ENCODE measurements around the gene ATP6V1D. TPM values are rescaled to one million over a fixed set of nuclear protein-coding genes. Genes with fewer than 3 reads are reported as not detected.
"Not testable (repeated sequence)": the region's sequence is repeated elsewhere in the genome, so short reads cannot be mapped to it uniquely, and the experiment has no call there.

The ATP6V1D gene
- total RNA-seq, 2 experiments from 2014 or later = 36.5 to 43.6 TPM

GRCh38 chr14:67360470-67361206 is 1.0 kb upstream of the ATP6V1D start:
- H3K27me3 Mint-ChIP-seq (ENCODE audit: low read depth) = no peaks in the 10 kb centered on the region
- H3K9me3 Mint-ChIP-seq (ENCODE audit: insufficient read depth) = no peaks in the 10 kb centered on the region
- H3K36me3 Mint-ChIP-seq (ENCODE audit: low read depth) = peaks cover 23% of the 10 kb centered on the region
- peak; percentile 47 for ATAC-seq
- H3K27ac Mint-ChIP-seq = peak overlapping the region; percentile 96
- DNase-seq = no peak
- ChIA-PET POLR2A (interaction anchor here (2.6 kb wide), 1 partner anchor 8 kb away, joined by 14 read pairs; no protein-coding TSS in a partner anchor), CTCF (interaction anchor here (0.7 to 3.0 kb wide), 19 partner anchors 8 to 863 kb away, joined by 3 to 25 read pairs (median 3); partner anchors contain the start of gene PALS1)
- H3K4me1 Mint-ChIP-seq (ENCODE audit: low read depth) = peaks cover 53% of the 10 kb centered on the region
- H3K4me3 Mint-ChIP-seq = peak overlapping the region; percentile 93

- DNase-seq (no peak), ATAC-seq (peak; percentile 3)
- Mint-ChIP-seq H3K36me3 (ENCODE audit: low read depth) (peaks cover 11% of the 10 kb centered on the region), H3K4me3 (peak overlapping the region; percentile 93), H3K4me1 (ENCODE audit: low read depth) (peaks cover 45% of the 10 kb centered on the region), H3K27ac (peak overlapping the region; percentile 96), H3K9me3 (ENCODE audit: insufficient read depth) (no peaks in the 10 kb centered on the region), H3K27me3 (ENCODE audit: low read depth) (no peaks in the 10 kb centered on the region)
- POLR2A ChIA-PET = interaction anchor here (0.5 to 2.6 kb wide), 4 partner anchors 10 to 194 kb away, joined by 3 to 14 read pairs (median 4); no protein-coding TSS in a partner anchor
- CTCF ChIA-PET = interaction anchor here (0.6 to 3.0 kb wide), 32 partner anchors 9 to 861 kb away, joined by 3 to 25 read pairs (median 3); partner anchors contain the start of genes PALS1 and RDH12
These were observed 455 bp downstream of the ATP6V1D start for GRCh38 chr14:67358924-67359774.

- peak overlapping the region; percentile 93 for H3K4me3 Mint-ChIP-seq
- DNase-seq = no peak
- no peak for ATAC-seq
- H3K4me1 Mint-ChIP-seq (ENCODE audit: low read depth) = peaks cover 34% of the 10 kb centered on the region
- CTCF ChIA-PET = interaction anchor here (0.7 to 1.2 kb wide), 2 partner anchors 27 to 346 kb away, joined by 3 read pairs; no protein-coding TSS in a partner anchor
- no peak overlapping the region for H3K27ac Mint-ChIP-seq
- peaks cover 13% of the 10 kb centered on the region for H3K36me3 Mint-ChIP-seq (ENCODE audit: low read depth)
- no peaks in the 10 kb centered on the region for H3K9me3 Mint-ChIP-seq (ENCODE audit: insufficient read depth)
- POLR2A ChIA-PET = interaction anchor here (0.7 kb wide), 1 partner anchor 131 kb away, joined by 3 read pairs; no protein-coding TSS in a partner anchor
- no peaks in the 10 kb centered on the region for H3K27me3 Mint-ChIP-seq (ENCODE audit: low read depth)
These were observed 1.6 kb downstream of the ATP6V1D start for GRCh38 chr14:67357969-67358354.

GRCh38 chr14:67357186-67357968 is 2.2 kb downstream of the ATP6V1D start:
- H3K4me1 Mint-ChIP-seq (ENCODE audit: low read depth) = peaks cover 31% of the 10 kb centered on the region
- ChIA-PET CTCF (interaction anchor here (0.7 to 1.2 kb wide), 3 partner anchors 27 to 347 kb away, joined by 3 to 5 read pairs (median 3); no protein-coding TSS in a partner anchor), POLR2A (interaction anchor here (0.7 kb wide), 1 partner anchor 132 kb away, joined by 3 read pairs; no protein-coding TSS in a partner anchor)
- no peaks in the 10 kb centered on the region for H3K9me3 Mint-ChIP-seq (ENCODE audit: insufficient read depth)
- H3K4me3 Mint-ChIP-seq = no peak overlapping the region
- peaks cover 11% of the 10 kb centered on the region for H3K36me3 Mint-ChIP-seq (ENCODE audit: low read depth)
- H3K27me3 Mint-ChIP-seq (ENCODE audit: low read depth) = no peaks in the 10 kb centered on the region
- H3K27ac Mint-ChIP-seq = no peak overlapping the region
- no peak for ATAC-seq
- DNase-seq = no peak

- H3K4me1 Mint-ChIP-seq (ENCODE audit: low read depth) = peaks cover 1% of the 10 kb centered on the region
- no peak overlapping the region for H3K27ac Mint-ChIP-seq
- POLR2A ChIA-PET = no interaction called here
- CTCF ChIA-PET = interaction anchor here (3.7 kb wide), 1 partner anchor 8 kb away, joined by 20 read pairs; the partner anchor contains the start of genes ATP6V1D and EIF2S1
- H3K4me3 Mint-ChIP-seq = no peak overlapping the region
- peaks cover 17% of the 10 kb centered on the region for H3K36me3 Mint-ChIP-seq (ENCODE audit: low read depth)
- DNase-seq (no peak), ATAC-seq (no peak)
- no peaks in the 10 kb centered on the region for H3K27me3 Mint-ChIP-seq (ENCODE audit: low read depth)
- H3K9me3 Mint-ChIP-seq (ENCODE audit: insufficient read depth) = no peaks in the 10 kb centered on the region
These were observed 7.5 kb downstream of the ATP6V1D start for GRCh38 chr14:67352055-67352454.

- H3K4me3 Mint-ChIP-seq = no peak overlapping the region
- no peak for ATAC-seq
- DNase-seq = no peak
- H3K4me1 Mint-ChIP-seq (ENCODE audit: low read depth) = no peaks in the 10 kb centered on the region
- ChIA-PET POLR2A (interaction anchor here (0.9 kb wide), 1 partner anchor 159 kb away, joined by 3 read pairs; no protein-coding TSS in a partner anchor), CTCF (no interaction called here)
- no peaks in the 10 kb centered on the region for H3K27me3 Mint-ChIP-seq (ENCODE audit: low read depth)
- H3K27ac Mint-ChIP-seq = no peak overlapping the region
- H3K9me3 Mint-ChIP-seq (ENCODE audit: insufficient read depth) = no peaks in the 10 kb centered on the region
- peaks cover 35% of the 10 kb centered on the region for H3K36me3 Mint-ChIP-seq (ENCODE audit: low read depth)
These were observed 14.0 kb downstream of the ATP6V1D start for GRCh38 chr14:67345583-67345982.

- Mint-ChIP-seq H3K27ac (no peak overlapping the region), H3K4me3 (no peak overlapping the region), H3K9me3 (ENCODE audit: insufficient read depth) (no peaks in the 10 kb centered on the region), H3K27me3 (ENCODE audit: low read depth) (no peaks in the 10 kb centered on the region), H3K36me3 (ENCODE audit: low read depth) (peaks cover 33% of the 10 kb centered on the region), H3K4me1 (ENCODE audit: low read depth) (no peaks in the 10 kb centered on the region)
- DNase-seq = no peak
- CTCF ChIA-PET = interaction anchor here (1.0 to 1.3 kb wide), 2 partner anchors 16 to 58 kb away, joined by 3 to 4 read pairs; partner anchors contain the start of gene ATP6V1D
- ATAC-seq = no peak
- POLR2A ChIA-PET = no interaction called here
These were observed 15.9 kb downstream of the ATP6V1D start for GRCh38 chr14:67343601-67344230.

GRCh38 chr14:67341231-67341630 is 18.4 kb downstream of the ATP6V1D start:
- CTCF ChIA-PET; DNase-seq; H3K4me3 Mint-ChIP-seq; H3K4me1 Mint-ChIP-seq (ENCODE audit: low read depth); POLR2A ChIA-PET; H3K9me3 Mint-ChIP-seq (ENCODE audit: insufficient read depth); H3K27me3 Mint-ChIP-seq (ENCODE audit: low read depth); H3K27ac Mint-ChIP-seq; ATAC-seq: not testable (repeated sequence)
- H3K36me3 Mint-ChIP-seq (ENCODE audit: low read depth) = peaks cover 42% of the 10 kb centered on the region

- no peak overlapping the region for H3K4me3 Mint-ChIP-seq
- no peak for ATAC-seq
- peak; percentile 24 for DNase-seq
- H3K9me3 Mint-ChIP-seq (ENCODE audit: insufficient read depth) = no peaks in the 10 kb centered on the region
- H3K27ac Mint-ChIP-seq = no peak overlapping the region
- ChIA-PET POLR2A (no interaction called here), CTCF (interaction anchor here (1.0 kb wide), 1 partner anchor 712 kb away, joined by 3 read pairs; no protein-coding TSS in a partner anchor)
- H3K4me1 Mint-ChIP-seq (ENCODE audit: low read depth) = no peaks in the 10 kb centered on the region
- H3K27me3 Mint-ChIP-seq (ENCODE audit: low read depth) = no peaks in the 10 kb centered on the region
- H3K36me3 Mint-ChIP-seq (ENCODE audit: low read depth) = peaks cover 42% of the 10 kb centered on the region
These were observed 23.8 kb downstream of the ATP6V1D start for GRCh38 chr14:67335781-67336180.

- ATAC-seq (no peak), DNase-seq (no peak)
- Mint-ChIP-seq H3K9me3 (ENCODE audit: insufficient read depth) (no peaks in the 10 kb centered on the region), H3K4me1 (ENCODE audit: low read depth) (no peaks in the 10 kb centered on the region), H3K27me3 (ENCODE audit: low read depth) (no peaks in the 10 kb centered on the region), H3K4me3 (no peak overlapping the region), H3K27ac (no peak overlapping the region), H3K36me3 (ENCODE audit: low read depth) (peaks cover 37% of the 10 kb centered on the region)
- ChIA-PET POLR2A (no interaction called here), CTCF (interaction anchor here (0.7 kb wide), 1 partner anchor 27 kb away, joined by 3 read pairs; the partner anchor contains the start of gene ATP6V1D)
These were observed 27.1 kb downstream of the ATP6V1D start for GRCh38 chr14:67332468-67332867.

Data from activated CD8-positive, alpha-beta T cell treated with anti-CD3 and anti-CD28 coated beads, Interleukin-2, amount 10 ng/mL, durations not matched to agents 7 days and 5 days (primary cell).